GM10248 (cell line): ENCODE results near the gene CGREF1.
A peak's percentile ranks its signal among the peaks of the same experiment; 100 is the strongest.

Source experiments
- CTCF ChIA-PET: fragments of 300-600 bp; sonication (Branson Sonifier 250); formaldehyde crosslinking; extraction: SDS; loops from one replicate; lab custom pipeline; 2021; ENCODE audit warnings: antibody characterized with exemption; lab: Yijun Ruan, JAX
- POLR2A ChIA-PET: fragments of 350-650 bp; sonication (Branson Sonifier 250); formaldehyde crosslinking; extraction: SDS; loops from one replicate; lab custom pipeline; 2020; ENCODE audit warnings: antibody characterized with exemption; lab: Yijun Ruan, JAX
- DNase-seq: peaks from one replicate; pipeline ENCODE4 v3.0.0; 2012; ENCODE audit errors: extremely low spot score
- TF ChIP-seq, protein P1 (sequence below): IDR thresholded peaks from 2 replicates; pipeline ENCODE4 v1.5.1; 2012; ENCODE audit warnings: mild to moderate bottlenecking, low read depth; ENCODE audit errors: extremely low read depth, missing control alignments, control extremely low read depth

CGREF1 gene

DNA sequence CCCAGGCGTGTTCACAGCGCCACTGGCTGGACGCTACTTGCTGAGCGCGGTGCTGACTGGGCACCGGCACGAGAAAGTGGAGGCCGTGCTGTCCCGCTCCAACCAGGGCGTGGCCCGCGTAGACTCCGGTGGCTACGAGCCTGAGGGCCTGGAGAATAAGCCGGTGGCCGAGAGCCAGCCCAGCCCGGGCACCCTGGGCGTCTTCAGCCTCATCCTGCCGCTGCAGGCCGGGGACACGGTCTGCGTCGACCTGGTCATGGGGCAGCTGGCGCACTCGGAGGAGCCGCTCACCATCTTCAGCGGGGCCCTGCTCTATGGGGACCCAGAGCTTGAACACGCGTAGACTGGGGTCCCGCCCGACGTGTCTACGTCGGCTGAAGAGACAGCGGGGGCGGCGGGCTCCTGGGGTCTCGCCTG lies 33.2 kb downstream of the CGREF1 start:
- TF ChIP-seq, protein P1, sequence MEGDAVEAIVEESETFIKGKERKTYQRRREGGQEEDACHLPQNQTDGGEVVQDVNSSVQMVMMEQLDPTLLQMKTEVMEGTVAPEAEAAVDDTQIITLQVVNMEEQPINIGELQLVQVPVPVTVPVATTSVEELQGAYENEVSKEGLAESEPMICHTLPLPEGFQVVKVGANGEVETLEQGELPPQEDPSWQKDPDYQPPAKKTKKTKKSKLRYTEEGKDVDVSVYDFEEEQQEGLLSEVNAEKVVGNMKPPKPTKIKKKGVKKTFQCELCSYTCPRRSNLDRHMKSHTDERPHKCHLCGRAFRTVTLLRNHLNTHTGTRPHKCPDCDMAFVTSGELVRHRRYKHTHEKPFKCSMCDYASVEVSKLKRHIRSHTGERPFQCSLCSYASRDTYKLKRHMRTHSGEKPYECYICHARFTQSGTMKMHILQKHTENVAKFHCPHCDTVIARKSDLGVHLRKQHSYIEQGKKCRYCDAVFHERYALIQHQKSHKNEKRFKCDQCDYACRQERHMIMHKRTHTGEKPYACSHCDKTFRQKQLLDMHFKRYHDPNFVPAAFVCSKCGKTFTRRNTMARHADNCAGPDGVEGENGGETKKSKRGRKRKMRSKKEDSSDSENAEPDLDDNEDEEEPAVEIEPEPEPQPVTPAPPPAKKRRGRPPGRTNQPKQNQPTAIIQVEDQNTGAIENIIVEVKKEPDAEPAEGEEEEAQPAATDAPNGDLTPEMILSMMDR = peak; percentile 68
- DNase-seq = peak; percentile 44
- ChIA-PET CTCF (interaction anchor here (0.6 to 9.6 kb wide), 16 partner anchors 12 to 217 kb away, joined by 3 to 105 read pairs (median 3); partner anchors contain the start of genes ABHD1, AGBL5 and MAPRE3), POLR2A (no interaction called here)

DNA sequence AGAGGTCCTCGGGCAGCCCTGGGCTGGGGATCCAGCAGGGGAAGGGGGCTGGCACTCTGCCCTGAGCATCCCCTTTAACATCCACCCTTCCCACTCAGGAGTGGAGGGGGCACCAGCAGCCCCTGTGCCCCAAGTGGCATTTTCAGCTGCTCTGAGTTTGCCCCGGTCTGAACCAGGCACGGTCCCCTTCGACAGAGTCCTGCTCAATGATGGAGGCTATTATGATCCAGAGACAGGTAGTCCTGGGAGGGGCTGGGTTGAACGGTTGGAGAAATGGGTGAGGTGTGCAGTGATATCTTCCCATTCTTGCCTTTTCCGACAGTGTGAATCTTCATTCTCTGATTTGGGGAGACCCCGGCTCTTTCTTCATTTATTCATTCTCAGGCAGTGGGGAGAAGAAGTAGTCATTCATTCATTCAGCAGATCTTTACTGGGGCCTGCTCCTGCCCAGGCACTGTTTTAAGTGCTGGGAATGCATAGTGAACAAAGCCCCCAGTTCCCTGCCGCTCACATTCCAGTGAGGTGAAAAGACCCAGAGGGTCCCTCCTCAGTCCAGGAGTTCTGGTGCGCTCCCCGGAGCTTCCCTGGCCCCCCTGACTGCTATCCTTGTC lies 33.8 kb downstream of the CGREF1 start:
- no peak for DNase-seq

DNA sequence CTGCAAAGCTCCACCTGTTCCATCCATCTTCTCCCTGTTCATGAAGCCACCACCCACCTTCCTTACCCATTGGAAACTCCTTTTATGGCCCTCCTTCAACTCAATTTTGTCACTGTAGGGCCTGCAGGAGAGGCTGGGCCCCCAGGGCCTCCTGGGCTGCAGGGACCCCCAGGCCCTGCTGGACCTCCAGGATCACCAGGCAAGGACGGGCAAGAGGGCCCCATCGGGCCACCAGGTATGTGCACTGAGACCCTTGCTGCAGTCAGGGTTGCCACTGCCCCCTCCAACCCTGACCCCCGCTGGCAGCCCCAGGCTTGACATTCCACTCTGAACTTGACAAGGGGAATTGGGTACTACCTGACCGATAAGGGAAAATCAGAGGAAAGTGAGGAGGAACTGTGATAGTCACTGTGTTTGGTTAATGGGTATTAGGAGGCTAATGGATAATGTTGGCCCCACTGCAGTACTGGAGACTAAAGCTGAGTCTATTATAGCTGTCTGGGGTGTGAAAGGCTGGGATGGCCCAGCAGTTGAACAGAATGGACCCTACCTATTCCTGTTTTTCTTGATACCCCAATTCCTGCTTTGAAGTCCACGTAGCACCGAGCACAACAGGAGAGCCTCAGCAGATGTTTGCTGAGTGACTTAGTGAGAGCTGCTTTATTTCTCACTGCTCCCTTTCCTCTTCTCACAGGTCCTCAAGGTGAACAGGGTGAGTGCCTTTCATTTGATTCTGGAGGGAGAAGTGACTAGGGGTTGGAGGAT lies 34.4 kb downstream of the CGREF1 start:
- ChIA-PET CTCF (interaction anchor here (0.9 to 9.6 kb wide), 12 partner anchors 12 to 238 kb away, joined by 3 to 105 read pairs (median 5); partner anchors contain the start of genes ABHD1, AGBL5, OST4 and TRIM54), POLR2A (no interaction called here)
- TF ChIP-seq, protein P1 = no peak
- DNase-seq = no peak

More for the DNA sequence above, 33.8 kb downstream of the CGREF1 start:
- ChIA-PET POLR2A (no interaction called here), CTCF (interaction anchor here (0.6 to 9.6 kb wide), 19 partner anchors 13 to 239 kb away, joined by 3 to 105 read pairs (median 3); partner anchors contain the start of genes ABHD1, AGBL5, MAPRE3 and TRIM54)
- TF ChIP-seq, protein P1 = no peak

DNA sequence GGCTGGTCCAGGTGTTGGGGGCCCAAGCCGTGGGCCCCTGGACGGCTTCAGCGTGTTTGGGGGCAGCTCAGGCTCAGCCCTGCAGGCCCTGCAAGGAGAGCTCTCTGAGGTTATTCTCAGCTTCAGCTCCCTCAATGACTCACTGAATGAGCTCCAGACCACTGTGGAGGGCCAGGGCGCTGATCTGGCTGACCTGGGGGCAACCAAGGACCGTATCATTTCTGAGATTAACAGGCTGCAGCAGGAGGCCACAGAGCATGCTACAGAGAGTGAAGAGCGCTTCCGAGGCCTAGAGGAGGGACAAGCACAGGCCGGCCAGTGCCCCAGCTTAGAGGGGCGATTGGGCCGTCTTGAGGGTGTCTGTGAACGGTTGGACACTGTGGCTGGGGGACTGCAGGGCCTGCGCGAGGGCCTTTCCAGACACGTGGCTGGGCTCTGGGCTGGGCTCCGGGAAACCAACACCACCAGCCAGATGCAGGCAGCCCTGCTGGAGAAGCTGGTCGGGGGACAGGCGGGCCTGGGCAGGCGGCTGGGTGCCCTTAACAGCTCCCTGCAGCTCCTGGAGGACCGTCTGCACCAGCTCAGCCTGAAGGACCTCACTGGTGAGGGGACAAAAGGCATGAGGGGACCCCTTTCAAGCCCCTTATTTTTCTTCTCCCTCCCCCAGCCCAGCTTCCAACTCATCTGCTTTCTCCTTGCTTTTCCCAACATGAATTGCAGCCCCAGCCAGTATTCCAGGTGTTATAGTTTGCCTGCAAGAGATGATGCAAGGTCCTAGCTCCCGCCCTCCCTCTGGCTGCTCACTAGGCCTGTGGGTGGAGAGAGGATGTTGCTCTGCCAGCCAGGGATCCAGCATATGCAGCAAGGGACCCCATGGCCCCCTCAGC lies 35.3 kb downstream of the CGREF1 start:
- no peak for DNase-seq
- CTCF ChIA-PET = interaction anchor here (0.9 to 9.6 kb wide), 11 partner anchors 11 to 237 kb away, joined by 3 to 105 read pairs (median 5); partner anchors contain the start of genes AGBL5, OST4, PREB and TRIM54
- POLR2A ChIA-PET = interaction anchor here (0.5 kb wide), 1 partner anchor 262 kb away, joined by 6 read pairs; no protein-coding TSS in a partner anchor
- TF ChIP-seq, protein P1 = no peak

DNA sequence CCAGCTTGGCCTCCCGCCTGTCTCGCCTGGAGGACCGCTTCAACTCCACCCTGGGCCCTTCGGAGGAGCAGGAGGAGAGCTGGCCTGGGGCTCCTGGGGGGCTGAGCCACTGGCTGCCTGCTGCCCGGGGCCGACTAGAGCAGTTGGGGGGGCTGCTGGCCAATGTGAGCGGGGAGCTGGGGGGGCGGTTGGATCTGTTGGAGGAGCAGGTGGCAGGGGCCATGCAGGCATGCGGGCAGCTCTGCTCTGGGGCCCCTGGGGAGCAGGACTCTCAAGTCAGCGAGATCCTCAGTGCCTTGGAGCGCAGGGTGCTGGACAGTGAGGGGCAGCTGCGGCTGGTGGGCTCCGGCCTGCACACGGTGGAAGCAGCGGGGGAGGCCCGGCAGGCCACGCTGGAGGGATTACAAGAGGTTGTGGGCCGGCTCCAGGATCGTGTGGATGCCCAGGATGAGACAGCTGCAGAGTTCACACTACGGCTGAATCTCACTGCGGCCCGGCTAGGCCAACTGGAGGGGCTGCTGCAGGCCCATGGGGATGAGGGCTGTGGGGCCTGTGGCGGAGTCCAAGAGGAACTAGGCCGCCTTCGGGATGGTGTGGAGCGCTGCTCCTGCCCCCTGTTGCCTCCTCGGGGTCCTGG lies 36.0 kb downstream of the CGREF1 start:
- ChIA-PET POLR2A (interaction anchor here (0.5 kb wide), 1 partner anchor 263 kb away, joined by 6 read pairs; no protein-coding TSS in a partner anchor), CTCF (interaction anchor here (1.2 to 9.6 kb wide), 11 partner anchors 11 to 199 kb away, joined by 3 to 105 read pairs (median 6); partner anchors contain the start of genes AGBL5, OST4, PREB and TRIM54)
- DNase-seq = no peak
- TF ChIP-seq, protein P1 = no peak
